Breast epithelium (tissue), 4 donors: Measurements from ENCODE around the gene LMNTD2. TPM values are rescaled to one million over a fixed set of nuclear protein-coding genes. Genes with fewer than 3 reads are reported as not detected.

Experiments used
- DNase-seq, 2 donors: peaks; one replicate each; pipeline ENCODE4 v3.0.0-alpha.2; 2019; ENCODE audit warnings: low spot score in 2 of 2
- H3K27ac ChIP-seq, 2 donors: fragments of 200-600 bp; sonication (generic) in 1 of 2; one replicate each; pipeline ENCODE4 v1.5.1; 2016 to 2019; ENCODE audit warnings: mild to moderate bottlenecking in 1 of 2
- H3K27me3 ChIP-seq, 2 donors: fragments of 200-600 bp; sonication (generic) in 1 of 2; one replicate each; pipeline versions ENCODE4 v1.5.1 to v1.6.0; 2017 to 2019; ENCODE audit warnings: control low read depth in 1 of 2, mild to moderate bottlenecking in 1 of 2
- H3K36me3 ChIP-seq: fragments of 200-600 bp; one replicate; pipeline ENCODE4 v1.5.1; 2019
- H3K4me1 ChIP-seq, 2 donors: fragments of 200-600 bp; sonication (generic); one replicate each; pipeline ENCODE4 v1.5.1; 2016 to 2019; ENCODE audit warnings: control low read depth in 1 of 2
- H3K4me3 ChIP-seq, 3 donors: fragments of 200-600 bp; sonication (generic); 1 replicate in 2 of 3; 2 replicates in 1 of 3; pipeline ENCODE4 v1.5.1; 2016 to 2019; ENCODE audit warnings: mild to moderate bottlenecking in 3 of 3, moderate library complexity in 2 of 3
- H3K9me3 ChIP-seq, 2 donors: fragments of 200-600 bp; sonication (generic) in 1 of 2; one replicate each; pipeline ENCODE4 v1.5.1; 2016 to 2019; ENCODE audit warnings: control low read depth in 1 of 2
- CTCF ChIP-seq, 3 donors: fragments of 450-650 bp; IDR thresholded peaks; one replicate each; pipeline ENCODE4 v1.5.1; 2016 to 2017; ENCODE audit warnings: antibody characterized with exemption in 3 of 3, mild to moderate bottlenecking in 3 of 3, moderate library complexity in 3 of 3
- POLR2A ChIP-seq: fragments of 450-650 bp; IDR thresholded peaks from one replicate; pipeline ENCODE4 v1.6.1; 2016; ENCODE audit warnings: antibody characterized with exemption, mild to moderate bottlenecking, moderate library complexity
- POLR2AphosphoS5 ChIP-seq, 3 donors: sonication (generic); formaldehyde crosslinking; IDR thresholded peaks; one replicate each; pipeline ENCODE4 v1.6.1; 2017; ENCODE audit warnings: antibody characterized with exemption in 3 of 3
- intact Hi-C: fragments of 100-400 bp; cut with DNase I; formaldehyde crosslinking; loops from one replicate; pipeline ENCODE4 v1.15.1; 2023; ENCODE audit warnings: low total_unique reads
- total RNA-seq, 3 donors: library from RNA; depleted of rRNA; stranded (reverse); fragments of >200 nt; gene quantifications; one replicate each; pipeline ENCODE4 v1.1.0, GENCODE V29; 2016

The LMNTD2 gene
- total RNA-seq, 3 donors from 2014 or later: 2.6 to 6.1 (median 5.2) TPM

GRCh38 chr11:516400-516799 is 44.1 kb downstream of the LMNTD2 start:
- Histone ChIP-seq H3K4me3 (no peak overlapping the region), H3K4me1 (no peaks in the 10 kb centered on the region), H3K9me3 (peaks cover 7 to 9% of the 10 kb centered on the region in 2 donors), H3K27me3 (no peaks in the 10 kb centered on the region), H3K27ac (no peak overlapping the region), H3K36me3 (no peaks in the 10 kb centered on the region)
- intact Hi-C loops: no loop called here
- TF ChIP-seq POLR2A (no peak), POLR2AphosphoS5 (IDR thresholded peaks at IDR 0.05) (no peak), CTCF (IDR thresholded peaks at IDR 0.05) (no peak)
- no peak for DNase-seq

DNA sequence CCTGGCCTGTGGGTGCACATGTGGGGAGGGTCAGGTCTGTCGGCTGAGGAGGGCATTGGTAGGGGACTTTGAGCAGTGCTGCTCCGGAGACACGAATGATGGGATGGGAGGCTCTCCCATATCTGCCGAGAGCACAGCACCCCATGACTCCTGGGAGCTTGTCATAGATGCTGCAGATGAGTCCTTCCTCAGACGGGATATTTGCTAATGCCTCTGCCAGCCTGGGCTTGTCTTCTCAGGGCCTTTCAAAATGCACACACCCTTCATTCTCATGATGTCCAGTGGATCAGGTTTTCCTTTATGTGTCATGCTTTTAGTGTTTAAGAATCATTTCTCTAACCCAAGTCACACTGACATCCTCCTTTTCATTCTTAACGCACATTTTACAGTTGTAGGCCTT is 45.4 kb downstream of the LMNTD2 start:
- Histone ChIP-seq H3K9me3 (peaks cover 7 to 9% of the 10 kb centered on the region in 2 donors), H3K36me3 (no peaks in the 10 kb centered on the region), H3K27me3 (no peaks in the 10 kb centered on the region), H3K4me3 (no peak overlapping the region), H3K4me1 (no peaks in the 10 kb centered on the region), H3K27ac (no peak overlapping the region)
- no peak for DNase-seq
- intact Hi-C loops: no loop called here
- TF ChIP-seq CTCF (IDR thresholded peaks at IDR 0.05) (no peak), POLR2A (no peak)

DNA sequence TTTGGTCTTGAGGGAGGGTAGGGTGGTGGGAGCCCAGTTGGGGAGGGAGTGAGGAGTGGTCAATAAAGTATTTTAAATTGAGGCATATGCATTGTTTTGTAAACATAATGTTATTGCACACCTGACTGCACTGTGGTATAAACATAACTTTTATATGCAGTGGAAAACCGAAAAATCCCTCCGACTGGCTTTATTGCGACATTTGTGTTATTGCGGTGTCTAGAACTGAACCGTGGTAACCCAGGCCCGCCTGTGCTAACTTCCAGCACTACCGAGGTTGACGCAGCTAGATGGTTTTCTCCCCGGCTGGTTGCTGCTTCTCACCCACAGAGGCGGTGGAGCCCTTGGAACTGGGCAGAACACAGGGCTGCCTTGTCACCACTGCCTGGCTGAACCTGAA is 45.9 kb downstream of the LMNTD2 start:
- H3K4me3 ChIP-seq: no peak overlapping the region
- H3K9me3 ChIP-seq: peaks cover 7 to 9% of the 10 kb centered on the region in 2 donors
- H3K27me3 ChIP-seq: no peaks in the 10 kb centered on the region
- no peak overlapping the region for H3K27ac ChIP-seq
- TF ChIP-seq POLR2AphosphoS5 (IDR thresholded peaks at IDR 0.05): no peak
- no peak for TF ChIP-seq CTCF (IDR thresholded peaks at IDR 0.05)
- no peak for TF ChIP-seq POLR2A
- intact Hi-C loops: no loop called here
- H3K4me1 ChIP-seq: no peaks in the 10 kb centered on the region
- no peaks in the 10 kb centered on the region for H3K36me3 ChIP-seq
- DNase-seq: no peak

- Histone ChIP-seq H3K36me3 (no peaks in the 10 kb centered on the region), H3K4me1 (no peaks in the 10 kb centered on the region), H3K27me3 (no peaks in the 10 kb centered on the region), H3K9me3 (peaks cover 7 to 9% of the 10 kb centered on the region in 2 donors), H3K4me3 (no peak overlapping the region), H3K27ac (no peak overlapping the region)
- DNase-seq: no peak
- no peak for TF ChIP-seq POLR2AphosphoS5 (IDR thresholded peaks at IDR 0.05)
- intact Hi-C loops: no loop called here
These were observed 47.6 kb downstream of the LMNTD2 start for GRCh38 chr11:512761-513595.

DNA sequence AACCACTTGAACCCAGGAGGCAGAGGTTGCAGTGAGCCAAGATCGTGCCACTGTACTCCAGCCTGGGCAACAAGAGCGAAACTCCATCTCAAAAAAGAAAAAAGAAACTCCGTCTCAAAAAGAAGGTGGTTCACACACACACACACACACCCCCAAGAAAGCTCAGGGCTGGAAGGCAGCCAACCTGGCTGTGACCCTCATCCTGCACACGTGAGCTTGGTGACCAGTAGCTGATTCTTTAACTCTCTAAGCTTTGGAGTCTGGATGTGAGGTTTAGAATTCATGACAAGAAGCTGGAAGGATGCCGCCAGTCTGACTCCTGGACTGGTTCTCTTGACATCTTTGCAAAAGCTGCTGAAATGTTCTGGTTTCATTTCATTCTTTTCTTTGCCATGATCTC is 51.6 kb downstream of the LMNTD2 start:
- DNase-seq: no peak
- Histone ChIP-seq H3K27me3 (no peaks in the 10 kb centered on the region), H3K9me3 (no peaks in the 10 kb centered on the region), H3K36me3 (no peaks in the 10 kb centered on the region), H3K4me3 (no peak overlapping the region), H3K27ac (no peak overlapping the region), H3K4me1 (peaks cover 6 to 9% of the 10 kb centered on the region in 2 donors)
- TF ChIP-seq CTCF (IDR thresholded peaks at IDR 0.05) (no peak), POLR2A (no peak), POLR2AphosphoS5 (IDR thresholded peaks at IDR 0.05) (no peak)
- intact Hi-C loops: no loop called here
